Panc1 (cell line): ENCODE results near the gene ERGIC1. TPM values are rescaled to one million over a fixed set of nuclear protein-coding genes. Genes with fewer than 3 reads are reported as not detected.

Source experiments
- ATAC-seq: fragments of 200-7000 bp; cut with Tn5 transposase; 2 replicates; pipeline ENCODE4 v1.9.1; 2020; ENCODE audit warnings: mild to moderate bottlenecking, moderate library complexity
- BruUV-seq: library from RNA; stranded (reverse); fragments of 400-500 nt; replicated peaks from 2 replicates; lab custom pipeline; 2021; lab: Mats Ljungman, UMichigan
- CTCF ChIA-PET: fragments of 300-600 bp; sonication (Branson Sonifier 250); formaldehyde crosslinking; loops from one replicate; lab custom pipeline; 2022; ENCODE audit warnings: antibody characterized with exemption; lab: Charles Lee
- POLR2A ChIA-PET: fragments of 300-600 bp; sonication (Branson Sonifier 250); formaldehyde crosslinking; loops from one replicate; lab custom pipeline; 2022; ENCODE audit warnings: antibody characterized with exemption; lab: Charles Lee
- DNase-seq: peaks from one replicate; pipeline ENCODE4 v3.0.0-alpha.2; 2010; ENCODE audit warnings: low read depth, low spot score
- H3K27ac ChIP-seq: 2 replicates; pipeline ENCODE4 v1.5.1; 2011; ENCODE audit warnings: mild to moderate bottlenecking, low read length, inconsistent platforms
- H3K27me3 ChIP-seq: fragments of 200-500 bp; sonication (Bioruptor generic); 2 replicates; pipeline ENCODE4 v1.6.0; 2014; ENCODE audit warnings: low read length, inconsistent platforms; ENCODE audit not compliant: control insufficient read depth, insufficient read depth
- H3K36me3 ChIP-seq: fragments of 200-500 bp; sonication (Bioruptor generic); 2 replicates; pipeline ENCODE4 v1.5.1; 2014; ENCODE audit warnings: inconsistent platforms, mild to moderate bottlenecking, low read length, moderate library complexity; ENCODE audit not compliant: control insufficient read depth, insufficient read depth
- H3K4me1 ChIP-seq: 2 replicates; pipeline ENCODE4 v1.5.1; 2011; ENCODE audit warnings: inconsistent platforms, mild to moderate bottlenecking, low read length, moderate library complexity; ENCODE audit not compliant: control insufficient read depth, insufficient read depth
- H3K4me3 ChIP-seq, 2 experiments: 2 replicates each; pipeline ENCODE4 v1.5.1; 2011 to 2012; ENCODE audit warnings: low read depth in 2 of 2, low read length in 2 of 2, mild to moderate bottlenecking in 2 of 2, inconsistent platforms in 1 of 2, moderate library complexity in 1 of 2
- H3K9me3 ChIP-seq: fragments of 200-500 bp; sonication (Bioruptor generic); 2 replicates; pipeline ENCODE4 v1.5.1; 2014; ENCODE audit warnings: low read depth, mild to moderate bottlenecking, inconsistent platforms, low read length, moderate library complexity; ENCODE audit not compliant: control insufficient read depth, insufficient read depth
- POLR2AphosphoS5 ChIP-seq: IDR thresholded peaks from 2 replicates; pipeline ENCODE4 v1.6.1; 2012; ENCODE audit warnings: mild to moderate bottlenecking, low read depth, low read length, moderate library complexity
- SIN3A ChIP-seq: IDR thresholded peaks from 2 replicates; pipeline ENCODE4 v1.6.1; 2012; ENCODE audit warnings: low read depth, mild to moderate bottlenecking, low read length, moderate library complexity, borderline replicate concordance; ENCODE audit not compliant: insufficient read depth
- TCF7L2 ChIP-seq: IDR thresholded peaks from 2 replicates; pipeline ENCODE4 v1.6.1; 2011; ENCODE audit warnings: mild to moderate bottlenecking, low read depth, low read length, inconsistent platforms
- in situ Hi-C: cut with HindIII; loops from 2 replicates; pipeline ENCODE4 v1.10.0; 2016; ENCODE audit warnings: low sequenced_read_pairs, low pct_unique_long_range_greater_than_20kb
- intact Hi-C: fragments of 100-400 bp; cut with micrococcal nuclease; formaldehyde crosslinking; loops from one replicate; pipeline ENCODE4 v1.10.0; 2022; ENCODE audit not compliant: unreplicated experiment
- total RNA-seq: library from RNA; stranded (reverse); gene quantifications from one replicate; pipeline ENCODE4 v1.2.1, GENCODE V29; 2021; ENCODE audit not compliant: unreplicated experiment
- TF ChIP-seq, protein P1 (sequence below), 2 experiments: IDR thresholded peaks; 2 replicates each; pipeline ENCODE4 v1.6.1; 2011 to 2012; ENCODE audit warnings: low read depth in 2 of 2, control low read depth in 1 of 2, low read length in 1 of 2, mild to moderate bottlenecking in 1 of 2, moderate library complexity in 1 of 2; ENCODE audit not compliant: insufficient read depth in 1 of 2
- TF ChIP-seq, protein P2 (sequence below): fragments of 450-650 bp; IDR thresholded peaks from 2 replicates; pipeline ENCODE4 v1.5.1; 2017; ENCODE audit warnings: mild to moderate bottlenecking

ERGIC1 gene
- total RNA-seq, 1 experiment from 2014 or later = 206 TPM

DNA sequence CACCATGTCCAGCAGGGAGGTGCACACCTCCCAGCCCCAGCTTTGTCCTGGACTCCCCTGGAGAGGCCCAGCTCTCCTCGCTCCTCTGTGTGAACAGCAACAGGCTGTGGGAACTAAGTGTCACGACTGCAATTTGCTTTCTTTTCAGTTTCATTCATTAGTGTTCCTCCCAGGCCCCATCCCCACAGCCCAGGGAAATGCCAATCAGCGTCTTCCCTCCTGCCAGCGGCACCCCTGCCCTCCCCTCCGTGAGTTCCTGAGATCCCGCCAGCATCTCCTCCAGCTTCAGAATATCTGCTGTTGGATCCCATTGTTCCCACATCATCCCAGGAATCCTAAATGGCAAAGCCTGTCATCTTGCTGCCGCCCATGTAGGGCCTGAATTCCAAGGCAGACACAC is 112.1 kb downstream of the ERGIC1 start:
- DNase-seq (no peak), ATAC-seq (no peak)
- Histone ChIP-seq H3K4me1 (no peaks in the 10 kb centered on the region), H3K27ac (no peak overlapping the region), H3K27me3 (no peaks in the 10 kb centered on the region), H3K9me3 (no peaks in the 10 kb centered on the region), H3K36me3 (no peaks in the 10 kb centered on the region), H3K4me3 (no peak overlapping the region)
- BruUV-seq = no TSS peak
- ChIA-PET POLR2A (no interaction called here), CTCF (no interaction called here)
- intact Hi-C loops (no loop called here), in situ Hi-C loops (no loop called here)
- TF ChIP-seq SIN3A = no peak
- TF ChIP-seq TCF7L2 = no peak
- TF ChIP-seq, protein P1, sequence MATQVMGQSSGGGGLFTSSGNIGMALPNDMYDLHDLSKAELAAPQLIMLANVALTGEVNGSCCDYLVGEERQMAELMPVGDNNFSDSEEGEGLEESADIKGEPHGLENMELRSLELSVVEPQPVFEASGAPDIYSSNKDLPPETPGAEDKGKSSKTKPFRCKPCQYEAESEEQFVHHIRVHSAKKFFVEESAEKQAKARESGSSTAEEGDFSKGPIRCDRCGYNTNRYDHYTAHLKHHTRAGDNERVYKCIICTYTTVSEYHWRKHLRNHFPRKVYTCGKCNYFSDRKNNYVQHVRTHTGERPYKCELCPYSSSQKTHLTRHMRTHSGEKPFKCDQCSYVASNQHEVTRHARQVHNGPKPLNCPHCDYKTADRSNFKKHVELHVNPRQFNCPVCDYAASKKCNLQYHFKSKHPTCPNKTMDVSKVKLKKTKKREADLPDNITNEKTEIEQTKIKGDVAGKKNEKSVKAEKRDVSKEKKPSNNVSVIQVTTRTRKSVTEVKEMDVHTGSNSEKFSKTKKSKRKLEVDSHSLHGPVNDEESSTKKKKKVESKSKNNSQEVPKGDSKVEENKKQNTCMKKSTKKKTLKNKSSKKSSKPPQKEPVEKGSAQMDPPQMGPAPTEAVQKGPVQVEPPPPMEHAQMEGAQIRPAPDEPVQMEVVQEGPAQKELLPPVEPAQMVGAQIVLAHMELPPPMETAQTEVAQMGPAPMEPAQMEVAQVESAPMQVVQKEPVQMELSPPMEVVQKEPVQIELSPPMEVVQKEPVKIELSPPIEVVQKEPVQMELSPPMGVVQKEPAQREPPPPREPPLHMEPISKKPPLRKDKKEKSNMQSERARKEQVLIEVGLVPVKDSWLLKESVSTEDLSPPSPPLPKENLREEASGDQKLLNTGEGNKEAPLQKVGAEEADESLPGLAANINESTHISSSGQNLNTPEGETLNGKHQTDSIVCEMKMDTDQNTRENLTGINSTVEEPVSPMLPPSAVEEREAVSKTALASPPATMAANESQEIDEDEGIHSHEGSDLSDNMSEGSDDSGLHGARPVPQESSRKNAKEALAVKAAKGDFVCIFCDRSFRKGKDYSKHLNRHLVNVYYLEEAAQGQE (IDR thresholded peaks at IDR 0.05; ENCODE audit: insufficient read depth in 1 of 2, low read depth in 2 of 2, low read length in 1 of 2) = no peak
- TF ChIP-seq, protein P2, sequence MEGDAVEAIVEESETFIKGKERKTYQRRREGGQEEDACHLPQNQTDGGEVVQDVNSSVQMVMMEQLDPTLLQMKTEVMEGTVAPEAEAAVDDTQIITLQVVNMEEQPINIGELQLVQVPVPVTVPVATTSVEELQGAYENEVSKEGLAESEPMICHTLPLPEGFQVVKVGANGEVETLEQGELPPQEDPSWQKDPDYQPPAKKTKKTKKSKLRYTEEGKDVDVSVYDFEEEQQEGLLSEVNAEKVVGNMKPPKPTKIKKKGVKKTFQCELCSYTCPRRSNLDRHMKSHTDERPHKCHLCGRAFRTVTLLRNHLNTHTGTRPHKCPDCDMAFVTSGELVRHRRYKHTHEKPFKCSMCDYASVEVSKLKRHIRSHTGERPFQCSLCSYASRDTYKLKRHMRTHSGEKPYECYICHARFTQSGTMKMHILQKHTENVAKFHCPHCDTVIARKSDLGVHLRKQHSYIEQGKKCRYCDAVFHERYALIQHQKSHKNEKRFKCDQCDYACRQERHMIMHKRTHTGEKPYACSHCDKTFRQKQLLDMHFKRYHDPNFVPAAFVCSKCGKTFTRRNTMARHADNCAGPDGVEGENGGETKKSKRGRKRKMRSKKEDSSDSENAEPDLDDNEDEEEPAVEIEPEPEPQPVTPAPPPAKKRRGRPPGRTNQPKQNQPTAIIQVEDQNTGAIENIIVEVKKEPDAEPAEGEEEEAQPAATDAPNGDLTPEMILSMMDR = no peak
- no peak for TF ChIP-seq POLR2AphosphoS5

DNA sequence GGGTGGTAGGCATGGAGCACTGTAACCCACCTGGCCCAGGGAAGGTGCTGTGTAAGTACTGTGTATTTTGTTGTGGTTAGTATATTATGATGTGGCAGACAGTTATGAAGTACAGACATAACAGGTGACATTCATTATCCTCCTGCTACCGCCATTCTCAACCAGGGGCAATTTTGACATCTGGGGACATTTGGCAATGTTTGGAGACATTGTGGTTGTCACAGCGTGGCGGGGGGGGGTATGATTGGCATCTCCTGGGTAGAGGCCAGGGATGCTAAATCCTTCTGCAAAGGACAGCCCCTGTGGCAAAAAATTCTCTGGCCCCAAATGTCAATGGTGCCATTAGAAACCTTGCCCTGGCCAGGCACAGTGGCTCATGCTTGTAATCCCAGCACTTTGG is 115.4 kb downstream of the ERGIC1 start:
- no peak for DNase-seq
- CTCF ChIA-PET = no interaction called here
- POLR2A ChIA-PET = no interaction called here
- ATAC-seq = no peak
- TF ChIP-seq POLR2AphosphoS5 = no peak
- TF ChIP-seq, protein P2 = no peak
- Histone ChIP-seq H3K4me1 (no peaks in the 10 kb centered on the region), H3K27me3 (no peaks in the 10 kb centered on the region), H3K27ac (no peak overlapping the region), H3K4me3 (no peak overlapping the region), H3K9me3 (no peaks in the 10 kb centered on the region), H3K36me3 (no peaks in the 10 kb centered on the region)
- intact Hi-C loops (no loop called here), in situ Hi-C loops (no loop called here)
- no TSS peak for BruUV-seq
